SU-DHL-6 (cell line): ENCODE results near the gene RIC8B.
"Not testable (repeated sequence)": the region's sequence is repeated elsewhere in the genome, so short reads cannot be mapped to it uniquely, and the experiment has no call there.

Experiments
- H2AFZ ChIP-seq: fragments of 200-600 bp; sonication (generic); 2 replicates; pipeline ENCODE4 v1.6.1; 2014; ENCODE audit warnings: low read depth, mild to moderate bottlenecking, moderate library complexity, mixed read lengths, antibody characterized with exemption, low read length; ENCODE audit not compliant: severe bottlenecking
- H3F3A ChIP-seq: fragments of 200-600 bp; shearing (Covaris generic); 2 replicates; pipeline ENCODE4 v1.6.0; 2016; ENCODE audit warnings: antibody characterized with exemption, mild to moderate bottlenecking; ENCODE audit not compliant: insufficient read depth
- H3K27ac ChIP-seq: fragments of 200-600 bp; sonication (generic); 2 replicates; pipeline ENCODE4 v1.5.1; 2016; ENCODE audit warnings: low read depth, mild to moderate bottlenecking, low read length, moderate library complexity, mixed read lengths
- H3K27me3 ChIP-seq: fragments of 200-600 bp; sonication (generic), shearing (Covaris generic); 2 replicates; pipeline ENCODE4 v1.6.0; 2014; ENCODE audit warnings: mild to moderate bottlenecking, low read length
- H3K36me3 ChIP-seq: fragments of 200-600 bp; sonication (generic); 2 replicates; pipeline ENCODE4 v1.6.1; 2014; ENCODE audit warnings: mild to moderate bottlenecking, low read length, mixed read lengths
- H3K4me2 ChIP-seq: fragments of 300-600, 200-600 bp; shearing (Covaris generic), sonication (generic); 2 replicates; pipeline ENCODE4 v1.6.0; 2014; ENCODE audit warnings: low read length, low read depth, mild to moderate bottlenecking; ENCODE audit not compliant: poor library complexity, severe bottlenecking
- H3K4me3 ChIP-seq: fragments of 200-600 bp; sonication (generic); 2 replicates; pipeline ENCODE4 v1.5.1; 2014; ENCODE audit warnings: antibody characterized with exemption, low read length, mild to moderate bottlenecking, mixed read lengths; ENCODE audit not compliant: insufficient read depth, poor library complexity, severe bottlenecking
- H3K79me2 ChIP-seq: fragments of 200-600 bp; sonication (generic); 2 replicates; pipeline ENCODE4 v1.6.1; 2014; ENCODE audit warnings: mild to moderate bottlenecking, low read length, moderate library complexity; ENCODE audit not compliant: insufficient read depth
- H3K9ac ChIP-seq: fragments of 200-600 bp; sonication (generic); 2 replicates; pipeline ENCODE4 v1.7.0; 2014; ENCODE audit warnings: mild to moderate bottlenecking, low read length
- H3K9me2 ChIP-seq: fragments of 200-600 bp; sonication (generic); replicated peaks from 2 replicates; pipeline ENCODE4 v1.6.1; 2014; ENCODE audit warnings: low read length; ENCODE audit not compliant: insufficient read depth
- H3K9me3 ChIP-seq: fragments of 200-600 bp; sonication (generic); 2 replicates; pipeline ENCODE4 v1.6.1; 2014; ENCODE audit warnings: low read length, mixed read lengths; ENCODE audit not compliant: insufficient read depth
- H4K20me1 ChIP-seq: fragments of 200-600 bp; sonication (generic); 2 replicates; pipeline ENCODE4 v1.6.1; 2014; ENCODE audit warnings: low read depth, mild to moderate bottlenecking, antibody characterized with exemption, low read length, moderate library complexity, mixed read lengths
- CTCF ChIP-seq: fragments of 200-600 bp; sonication (generic); IDR thresholded peaks from one replicate; pipeline ENCODE4 v1.5.1; 2017; ENCODE audit warnings: antibody characterized with exemption, mild to moderate bottlenecking, low read length, moderate library complexity; ENCODE audit not compliant: insufficient read depth, poor library complexity, severe bottlenecking
- EZH2phosphoT487 ChIP-seq: fragments of 200-600 bp; sonication (generic), shearing (Covaris generic); conservative IDR thresholded peaks from 2 replicates; pipeline ENCODE4 v1.6.1; 2018; ENCODE audit warnings: mild to moderate bottlenecking, antibody characterized with exemption, low read length, moderate library complexity, mixed read lengths

The RIC8B gene

GRCh38 chr12:106919910-106920544, 145.5 kb downstream of the RIC8B start:
- Histone ChIP-seq H3K9me2 (no peaks in the 10 kb centered on the region), H3K27me3 (no peaks in the 10 kb centered on the region), H3K79me2 (no peaks in the 10 kb centered on the region), H3K9me3 (no peaks in the 10 kb centered on the region), H3K4me3 (no peak overlapping the region), H3K36me3 (no peaks in the 10 kb centered on the region), H3K4me2 (no peak overlapping the region), H2AFZ (no peak overlapping the region), H3K27ac (no peak overlapping the region), H4K20me1 (no peaks in the 10 kb centered on the region; the same call in 1 of the 2 replicates), H3F3A (no peaks in the 10 kb centered on the region), H3K9ac (no peak overlapping the region)
- peak; percentile 73 for TF ChIP-seq CTCF
- TF ChIP-seq EZH2phosphoT487, result no peak

GRCh38 chr12:106921976-106922375, 147.5 kb downstream of the RIC8B start:
- not testable (repeated sequence) for H3K36me3 ChIP-seq, H3K9me2 ChIP-seq, H2AFZ ChIP-seq, H3K79me2 ChIP-seq, H4K20me1 ChIP-seq, H3K27me3 ChIP-seq, H3K27ac ChIP-seq, H3F3A ChIP-seq, H3K9ac ChIP-seq, H3K9me3 ChIP-seq, H3K4me2 ChIP-seq, H3K4me3 ChIP-seq

GRCh38 chr12:106923594-106923993, 149.1 kb downstream of the RIC8B start:
- not testable (repeated sequence) for H3K27me3 ChIP-seq, H3K36me3 ChIP-seq, H3F3A ChIP-seq, H3K4me3 ChIP-seq, H3K9ac ChIP-seq, H3K9me2 ChIP-seq, H3K27ac ChIP-seq, H2AFZ ChIP-seq, H4K20me1 ChIP-seq, H3K79me2 ChIP-seq, H3K9me3 ChIP-seq, H3K4me2 ChIP-seq

GRCh38 chr12:106924268-106924861, 149.9 kb downstream of the RIC8B start:
- no peaks in the 10 kb centered on the region; the same call in 1 of the 2 replicates for H4K20me1 ChIP-seq
- no peaks in the 10 kb centered on the region for H3K79me2 ChIP-seq
- no peak overlapping the region for H3K9ac ChIP-seq
- TF ChIP-seq EZH2phosphoT487, result no peak
- TF ChIP-seq CTCF, result no peak
- H2AFZ ChIP-seq, result no peak overlapping the region
- no peak overlapping the region for H3K4me3 ChIP-seq
- H3K36me3 ChIP-seq, result no peaks in the 10 kb centered on the region
- H3F3A ChIP-seq, result no peaks in the 10 kb centered on the region
- no peak overlapping the region for H3K4me2 ChIP-seq
- H3K9me2 ChIP-seq, result no peaks in the 10 kb centered on the region
- no peaks in the 10 kb centered on the region for H3K27me3 ChIP-seq
- H3K9me3 ChIP-seq, result no peaks in the 10 kb centered on the region
- H3K27ac ChIP-seq, result no peak overlapping the region
